22Rv1 (cell line): ENCODE measurements around the gene PRDM16.

Source experiments
- CTCF ChIP-seq: fragments of 450-650 bp; IDR thresholded peaks from 2 replicates; pipeline ENCODE4 v1.5.1; 2017; ENCODE audit warnings: mild to moderate bottlenecking
- ZFX ChIP-seq: fragments of 450-650 bp; IDR thresholded peaks from 2 replicates; pipeline ENCODE4 v1.6.1; 2017; ENCODE audit warnings: antibody characterized with exemption, borderline replicate concordance

DNA sequence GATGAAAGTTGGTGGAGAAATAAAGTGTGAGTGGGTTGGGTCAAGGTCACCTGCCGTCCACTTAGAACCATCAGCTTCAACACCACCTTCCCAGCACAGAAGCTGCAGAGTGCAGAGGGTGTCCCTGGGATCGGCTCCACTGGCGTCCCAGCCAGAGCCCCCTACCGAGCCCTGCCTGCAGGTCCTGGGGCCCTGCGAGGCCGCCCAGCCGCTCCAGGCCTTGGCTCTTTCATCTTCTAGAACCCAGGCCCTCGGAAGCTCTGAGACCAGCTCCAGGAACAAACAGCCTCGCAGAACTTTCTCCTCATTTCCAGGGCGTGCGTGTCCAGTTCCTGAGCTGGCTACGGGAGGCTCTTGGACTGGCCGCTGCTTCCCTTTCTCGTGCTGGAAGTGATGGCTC lies 166.0 kb downstream of the PRDM16 start:
- TF ChIP-seq CTCF (no peak), ZFX (no peak)
